Measurements from ENCODE around the gene KRTAP9-1. TPM values are rescaled to one million over a fixed set of nuclear protein-coding genes. Genes with fewer than 3 reads are reported as not detected.
"Not testable (repeated sequence)": the region's sequence is repeated elsewhere in the genome, so short reads cannot be mapped to it uniquely, and the experiment has no call there.

Gene KRTAP9-1
- total RNA-seq, 1 experiment from 2014 or later = not detected

- no peak for DNase-seq (ENCODE audit: low read depth)
Measured at GRCh38 chr17:41178843-41179616, 10.7 kb upstream of the KRTAP9-1 start.

- no peak for DNase-seq (ENCODE audit: low read depth)
Measured at GRCh38 chr17:41184480-41184961, 5.2 kb upstream of the KRTAP9-1 start, which contains the start of gene KRTAP4-1. TSS of gene KRTAP4-1 (minus strand) at chr17:41184911. CDS start at chr17:41184854, 57 bp downstream.

- no peak for DNase-seq (ENCODE audit: low read depth)
Measured at GRCh38 chr17:41185001-41185400, 4.7 kb upstream of the KRTAP9-1 start.

- DNase-seq (ENCODE audit: low read depth) = no peak
Measured at GRCh38 chr17:41186872-41187271, 2.8 kb upstream of the KRTAP9-1 start.

GRCh38 chr17:41190328-41190727, 641 bp downstream of the KRTAP9-1 start:
- DNase-seq (ENCODE audit: low read depth) = no peak

GRCh38 chr17:41196068-41196467, 6.4 kb downstream of the KRTAP9-1 start:
- no peak for DNase-seq (ENCODE audit: low read depth)

- DNase-seq (ENCODE audit: low read depth) = no peak
Measured at GRCh38 chr17:41199421-41200078, 9.9 kb downstream of the KRTAP9-1 start.

- peak; percentile 39 for DNase-seq (ENCODE audit: low read depth)
Measured at GRCh38 chr17:41211845-41212466, 22.3 kb downstream of the KRTAP9-1 start.

GRCh38 chr17:41212524-41213169, 23.0 kb downstream of the KRTAP9-1 start:
- DNase-seq (ENCODE audit: low read depth) = no peak

GRCh38 chr17:41215681-41216080, 26.0 kb downstream of the KRTAP9-1 start:
- no peak for DNase-seq (ENCODE audit: low read depth)

GRCh38 chr17:41223821-41224220, 34.1 kb downstream of the KRTAP9-1 start:
- DNase-seq (ENCODE audit: low read depth) = no peak

- no peak for DNase-seq (ENCODE audit: low read depth)
Measured at GRCh38 chr17:41226051-41226450, 36.4 kb downstream of the KRTAP9-1 start.

GRCh38 chr17:41226598-41227095, 37.0 kb downstream of the KRTAP9-1 start, which contains the start of gene KRTAP9-2:
TSS of gene KRTAP9-2 (plus strand) at chr17:41226648. CDS start at chr17:41226655, 7 bp downstream.
- DNase-seq (ENCODE audit: low read depth) = not testable (repeated sequence)

GRCh38 chr17:41230094-41230493, 40.4 kb downstream of the KRTAP9-1 start:
- no peak for DNase-seq (ENCODE audit: low read depth)

- no peak for DNase-seq (ENCODE audit: low read depth)
Measured at GRCh38 chr17:41231731-41232130, 42.0 kb downstream of the KRTAP9-1 start.

- not testable (repeated sequence) for DNase-seq (ENCODE audit: low read depth)
Measured at GRCh38 chr17:41232399-41233105, 42.9 kb downstream of the KRTAP9-1 start, which contains the start of gene KRTAP9-3. TSS of gene KRTAP9-3 (plus strand) at chr17:41232449. CDS start at chr17:41232502, 53 bp downstream.

- DNase-seq (ENCODE audit: low read depth) = not testable (repeated sequence)
Measured at GRCh38 chr17:41237116-41237515, 47.4 kb downstream of the KRTAP9-1 start.

- not testable (repeated sequence) for DNase-seq (ENCODE audit: low read depth)
Measured at GRCh38 chr17:41237949-41238437, 48.3 kb downstream of the KRTAP9-1 start, which contains the start of gene KRTAP9-8. TSS of gene KRTAP9-8 (plus strand) at chr17:41237999. CDS start at chr17:41238052, 53 bp downstream.
